ENCODE measurements around the gene SLC39A6. TPM values are rescaled to one million over a fixed set of nuclear protein-coding genes. Genes with fewer than 3 reads are reported as not detected.

The SLC39A6 gene
- total and polyA plus RNA-seq, 2 of the 13 experiments (the other 11 are each of a cell fraction or from before 2014, with no cell fraction given) = 41.7 to 59.2 TPM

- peak; percentile 96 for TF ChIP-seq TARDBP (CRISPR knock-in tag; IDR thresholded peaks at IDR 0.05)
- TF ChIP-seq, protein P1, sequence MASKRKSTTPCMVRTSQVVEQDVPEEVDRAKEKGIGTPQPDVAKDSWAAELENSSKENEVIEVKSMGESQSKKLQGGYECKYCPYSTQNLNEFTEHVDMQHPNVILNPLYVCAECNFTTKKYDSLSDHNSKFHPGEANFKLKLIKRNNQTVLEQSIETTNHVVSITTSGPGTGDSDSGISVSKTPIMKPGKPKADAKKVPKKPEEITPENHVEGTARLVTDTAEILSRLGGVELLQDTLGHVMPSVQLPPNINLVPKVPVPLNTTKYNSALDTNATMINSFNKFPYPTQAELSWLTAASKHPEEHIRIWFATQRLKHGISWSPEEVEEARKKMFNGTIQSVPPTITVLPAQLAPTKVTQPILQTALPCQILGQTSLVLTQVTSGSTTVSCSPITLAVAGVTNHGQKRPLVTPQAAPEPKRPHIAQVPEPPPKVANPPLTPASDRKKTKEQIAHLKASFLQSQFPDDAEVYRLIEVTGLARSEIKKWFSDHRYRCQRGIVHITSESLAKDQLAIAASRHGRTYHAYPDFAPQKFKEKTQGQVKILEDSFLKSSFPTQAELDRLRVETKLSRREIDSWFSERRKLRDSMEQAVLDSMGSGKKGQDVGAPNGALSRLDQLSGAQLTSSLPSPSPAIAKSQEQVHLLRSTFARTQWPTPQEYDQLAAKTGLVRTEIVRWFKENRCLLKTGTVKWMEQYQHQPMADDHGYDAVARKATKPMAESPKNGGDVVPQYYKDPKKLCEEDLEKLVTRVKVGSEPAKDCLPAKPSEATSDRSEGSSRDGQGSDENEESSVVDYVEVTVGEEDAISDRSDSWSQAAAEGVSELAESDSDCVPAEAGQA (IDR thresholded peaks at IDR 0.05; ENCODE audit: low read depth) = peak; percentile 56; the same call in 1 of the 2 replicates
- TF ChIP-seq, protein P1 (CRISPR knock-in tag; IDR thresholded peaks at IDR 0.05; ENCODE audit: borderline replicate concordance) = no peak
- 0 out of 2 replicates have a peak, but pooled peaks have one; percentile 51 for TF ChIP-seq ZBTB25 (CRISPR knock-in tag; IDR thresholded peaks at IDR 0.05)
- 0 out of 2 replicates have a peak, but pooled peaks have one; percentile 32 for TF ChIP-seq KMT2B (CRISPR knock-in tag; IDR thresholded peaks at IDR 0.05)
- TF ChIP-seq ZNF160 (CRISPR knock-in tag; IDR thresholded peaks at IDR 0.05) = no peak
- TF ChIP-seq HMG20B (CRISPR knock-in tag; conservative IDR thresholded peaks at IDR 0.05) = peak; percentile 43; the same call in 1 of the 2 replicates
- TF ChIP-seq PHB2 (IDR thresholded peaks at IDR 0.05; ENCODE audit: partially characterized antibody) = no peak
- 0 out of 2 replicates have a peak, but pooled peaks have one; percentile 47 for TF ChIP-seq ZSCAN29 (CRISPR knock-in tag; conservative IDR thresholded peaks at IDR 0.05)
- no peak for TF ChIP-seq POLR2AphosphoS2 (IDR thresholded peaks at IDR 0.05; ENCODE audit: low read depth, low read length)
- TF ChIP-seq TEAD3 (CRISPR knock-in tag; optimal IDR thresholded peaks at IDR 0.05; ENCODE audit: borderline replicate concordance) = peak; percentile 94
- no peak for TF ChIP-seq ZBTB43 (CRISPR knock-in tag; conservative IDR thresholded peaks at IDR 0.05)
- peak; percentile 78 for TF ChIP-seq SPEN (CRISPR knock-in tag; IDR thresholded peaks at IDR 0.05; ENCODE audit: low read depth)
- TF ChIP-seq MAFK (conservative IDR thresholded peaks at IDR 0.05 in 1 of 2, IDR thresholded peaks at IDR 0.05 in 1 of 2; ENCODE audit: low read length in 2 of 2) = no peak
- TF ChIP-seq SUZ12 (IDR thresholded peaks at IDR 0.05; ENCODE audit: low read depth, low read length) = no peak
- TF ChIP-seq TAF1 (CRISPR knock-in tag; IDR thresholded peaks at IDR 0.05) = peak; percentile 27; the same call in 1 of the 2 replicates
- TF ChIP-seq THRA (CRISPR knock-in tag; IDR thresholded peaks at IDR 0.05; ENCODE audit: borderline replicate concordance) = peak; percentile 59; the same call in 1 of the 2 replicates
- TF ChIP-seq LRRFIP1 (CRISPR knock-in tag; conservative IDR thresholded peaks at IDR 0.05) = no peak
- peak; percentile 42; the same call in 1 of the 2 replicates for TF ChIP-seq WIZ (CRISPR knock-in tag; IDR thresholded peaks at IDR 0.05)
Measured at GRCh38 chr18:36176177-36176584, 47.0 kb upstream of the SLC39A6 start (continued).
